ENCODE measurements around the gene HSDL2.

- no peak for TF ChIP-seq POLR2AphosphoS5 (IDR thresholded peaks at IDR 0.05; ENCODE audit: borderline replicate concordance, low read depth, low read length)
- no peak for TF ChIP-seq EZH2 (IDR thresholded peaks at IDR 0.05)
- TF ChIP-seq FOXP2 (optimal IDR thresholded peaks at IDR 0.05; ENCODE audit: control extremely low read depth, extremely low read length, insufficient read depth), result no peak
Measured at GRCh38 chr9:112503170-112503569, 123.3 kb downstream of the HSDL2 start.

Measured in SK-N-MC (cell line).